SK-N-MC (cell line): Measurements from ENCODE around the gene CKAP2L.

Experiments used
- EZH2 ChIP-seq: fragments of 200-600 bp; sonication (generic); IDR thresholded peaks from one replicate; pipeline ENCODE4 v1.6.1; 2017; ENCODE audit warnings: antibody characterized with exemption
- FOXP2 ChIP-seq: optimal IDR thresholded peaks from 2 replicates; pipeline ENCODE3; 2011; ENCODE audit warnings: mild to moderate bottlenecking, moderate library complexity; ENCODE audit not compliant: insufficient read depth; ENCODE audit errors: extremely low read length, control extremely low read depth
- POLR2AphosphoS5 ChIP-seq: IDR thresholded peaks from 2 replicates; pipeline ENCODE4 v1.6.1; 2012; ENCODE audit warnings: mild to moderate bottlenecking, low read depth, low read length, borderline replicate concordance

DNA sequence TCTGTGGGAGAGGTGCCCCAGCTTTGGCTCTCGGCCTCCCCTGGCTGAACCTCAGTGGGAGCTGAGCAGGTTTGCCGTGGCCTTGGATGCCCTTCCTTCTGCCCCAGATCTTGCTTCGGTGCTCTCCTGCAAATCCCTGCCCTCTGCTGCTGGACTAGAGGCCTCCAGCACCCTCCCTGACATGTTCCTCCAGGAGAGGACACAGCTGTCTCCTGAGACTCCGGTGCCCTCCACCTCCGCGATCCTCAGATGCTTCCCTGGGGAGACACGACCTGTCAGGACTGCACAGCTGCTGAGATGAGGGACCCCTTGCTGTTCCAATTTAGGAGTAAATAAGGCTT, 50.9 kb downstream of the CKAP2L start:
- no peak for TF ChIP-seq EZH2
- no peak for TF ChIP-seq POLR2AphosphoS5
- no peak for TF ChIP-seq FOXP2
